Caco-2 (cell line): ENCODE results near the gene IKBKE. TPM values are rescaled to one million over a fixed set of nuclear protein-coding genes. Genes with fewer than 3 reads are reported as not detected.

Experiments
- BruUV-seq: library from RNA; stranded (reverse); fragments of 400-500 nt; replicated peaks from 2 replicates; lab custom pipeline; 2021; lab: Mats Ljungman, UMichigan
- CTCF ChIA-PET: fragments of 300-600 bp; sonication (Branson Sonifier 250); formaldehyde crosslinking; loops from one replicate; lab custom pipeline; 2022; ENCODE audit warnings: antibody characterized with exemption; lab: Charles Lee
- POLR2A ChIA-PET: fragments of 300-600 bp; sonication (Branson Sonifier 250); formaldehyde crosslinking; loops from one replicate; lab custom pipeline; 2022; ENCODE audit warnings: antibody characterized with exemption; lab: Charles Lee
- DNase-seq, 2 experiments: peaks; one replicate each; pipeline versions ENCODE4 v3.0.0 to v3.0.0-alpha.2; 2020 to 2022
- H3K27me3 ChIP-seq: replicated peaks from 2 replicates; pipeline ENCODE4 v1.6.0; 2011; ENCODE audit warnings: low read length; ENCODE audit not compliant: control insufficient read depth, insufficient read depth
- H3K36me3 ChIP-seq: 2 replicates; pipeline ENCODE4 v1.5.1; 2011; ENCODE audit warnings: low read length; ENCODE audit not compliant: control insufficient read depth, insufficient read depth
- H3K4me1 ChIP-seq: fragments of 250-450 bp; sonication (Bioruptor Pico); 2 replicates; pipeline ENCODE4 v1.5.1; 2020; ENCODE audit warnings: mild to moderate bottlenecking
- H3K4me3 ChIP-seq: 2 replicates; pipeline ENCODE4 v1.5.1; 2011; ENCODE audit warnings: low read depth, mild to moderate bottlenecking, control low read depth, low read length
- H3K9me3 ChIP-seq: fragments of 250-450 bp; sonication (Bioruptor Pico); 2 replicates; pipeline ENCODE4 v1.5.1; 2020; ENCODE audit warnings: mild to moderate bottlenecking, moderate library complexity
- H3K27ac Mint-ChIP-seq: one replicate; pipeline ENCODE4 v1.8.0; 2022; ENCODE audit warnings: mixed read lengths; ENCODE audit not compliant: unreplicated experiment
- H3K27me3 Mint-ChIP-seq: one replicate; pipeline ENCODE4 v1.8.0; 2022; ENCODE audit warnings: mixed read lengths; ENCODE audit not compliant: insufficient read depth, unreplicated experiment
- H3K36me3 Mint-ChIP-seq: one replicate; pipeline ENCODE4 v1.8.0; 2022; ENCODE audit warnings: mild to moderate bottlenecking, mixed read lengths; ENCODE audit not compliant: insufficient read depth, unreplicated experiment
- H3K4me1 Mint-ChIP-seq: one replicate; pipeline ENCODE4 v1.8.0; 2022; ENCODE audit warnings: low read depth, mixed read lengths; ENCODE audit not compliant: unreplicated experiment
- H3K4me3 Mint-ChIP-seq: one replicate; pipeline ENCODE4 v1.8.0; 2022; ENCODE audit warnings: mild to moderate bottlenecking, moderate library complexity, mixed read lengths; ENCODE audit not compliant: unreplicated experiment
- H3K9me3 Mint-ChIP-seq: one replicate; pipeline ENCODE4 v1.8.0; 2022; ENCODE audit warnings: mixed read lengths; ENCODE audit not compliant: unreplicated experiment
- CTCF ChIP-seq, 2 experiments: fragments of 200-600 bp in 1 of 2; IDR thresholded peaks; 1 replicate in 1 of 2; 2 replicates in 1 of 2; pipeline versions ENCODE4 v1.5.1 to v1.8.0; 2011 to 2022; ENCODE audit warnings: antibody characterized with exemption in 1 of 2, control low read depth in 1 of 2, inconsistent platforms in 1 of 2, low read depth in 1 of 2, low read length in 1 of 2, mild to moderate bottlenecking in 1 of 2, moderate library complexity in 1 of 2; ENCODE audit not compliant: insufficient read depth in 1 of 2, severe bottlenecking in 1 of 2, unreplicated experiment in 1 of 2
- intact Hi-C: fragments of 100-400 bp; cut with micrococcal nuclease; formaldehyde crosslinking; loops from one replicate; pipeline ENCODE4 v1.10.0; 2022; ENCODE audit not compliant: unreplicated experiment
- total RNA-seq: library from RNA; stranded (reverse); gene quantifications from 2 replicates; pipeline ENCODE4 v1.2.3, GENCODE V29; 2022

The IKBKE gene
- total RNA-seq, 1 experiment from 2014 or later, result 9.0 TPM

- Histone ChIP-seq H3K4me3 (no peak overlapping the region), H3K4me1 (peaks cover 18% of the 10 kb centered on the region), H3K27me3 (no peaks in the 10 kb centered on the region), H3K9me3 (no peaks in the 10 kb centered on the region), H3K36me3 (no peaks in the 10 kb centered on the region; the same call in 1 of the 2 replicates)
- ChIA-PET CTCF (interaction anchor here (0.5 to 1.2 kb wide), 6 partner anchors 8 to 468 kb away, joined by 3 to 7 read pairs (median 3); no protein-coding TSS in a partner anchor), POLR2A (no interaction called here)
- no peak for TF ChIP-seq CTCF (IDR thresholded peaks at IDR 0.05; ENCODE audit: insufficient read depth in 1 of 2, low read depth in 1 of 2, low read length in 1 of 2, severe bottlenecking in 1 of 2, unreplicated experiment in 1 of 2)
- no TSS peak for BruUV-seq
- Mint-ChIP-seq H3K36me3 (peaks cover 11% of the 10 kb centered on the region), H3K4me1 (peaks cover 14% of the 10 kb centered on the region), H3K27me3 (no peaks in the 10 kb centered on the region), H3K9me3 (no peaks in the 10 kb centered on the region), H3K27ac (no peak overlapping the region), H3K4me3 (no peak overlapping the region)
- intact Hi-C loops, result no loop called here
- peak in 1 of 2 experiments; percentile 36 for DNase-seq
Observed at GRCh38 chr1:206495011-206495461, 24.8 kb downstream of the IKBKE start.

GRCh38 chr1:206495493-206496046 lies 25.3 kb downstream of the IKBKE start:
- BruUV-seq, result no TSS peak
- no peaks in the 10 kb centered on the region for H3K9me3 Mint-ChIP-seq
- no peak for TF ChIP-seq CTCF (IDR thresholded peaks at IDR 0.05; ENCODE audit: insufficient read depth in 1 of 2, low read depth in 1 of 2, low read length in 1 of 2, severe bottlenecking in 1 of 2, unreplicated experiment in 1 of 2)
- H3K36me3 ChIP-seq, result no peaks in the 10 kb centered on the region; the same call in 1 of the 2 replicates
- no peak overlapping the region for H3K4me3 ChIP-seq
- H3K9me3 ChIP-seq, result no peaks in the 10 kb centered on the region
- ChIA-PET POLR2A (no interaction called here), CTCF (interaction anchor here (0.5 to 1.2 kb wide), 3 partner anchors 8 to 164 kb away, joined by 3 to 4 read pairs (median 3); no protein-coding TSS in a partner anchor)
- H3K36me3 Mint-ChIP-seq, result peaks cover 11% of the 10 kb centered on the region
- H3K4me1 Mint-ChIP-seq, result peaks cover 14% of the 10 kb centered on the region
- no peaks in the 10 kb centered on the region for H3K27me3 ChIP-seq
- intact Hi-C loops, result no loop called here
- H3K4me1 ChIP-seq, result peaks cover 18% of the 10 kb centered on the region
- H3K27me3 Mint-ChIP-seq, result no peaks in the 10 kb centered on the region
- no peak for DNase-seq
- H3K27ac Mint-ChIP-seq, result no peak overlapping the region
- no peak overlapping the region for H3K4me3 Mint-ChIP-seq

GRCh38 chr1:206496131-206496793 lies 26.0 kb downstream of the IKBKE start:
- Histone ChIP-seq H3K27me3 (no peaks in the 10 kb centered on the region), H3K4me3 (no peak overlapping the region), H3K4me1 (peaks cover 23% of the 10 kb centered on the region), H3K36me3 (no peaks in the 10 kb centered on the region; the same call in 1 of the 2 replicates), H3K9me3 (no peaks in the 10 kb centered on the region)
- Mint-ChIP-seq H3K9me3 (no peaks in the 10 kb centered on the region), H3K36me3 (peaks cover 11% of the 10 kb centered on the region), H3K4me1 (peaks cover 19% of the 10 kb centered on the region), H3K27ac (no peak overlapping the region), H3K4me3 (no peak overlapping the region), H3K27me3 (no peaks in the 10 kb centered on the region)
- POLR2A ChIA-PET, result no interaction called here
- BruUV-seq, result no TSS peak
- CTCF ChIA-PET, result interaction anchor here (1.2 kb wide), 1 partner anchor 14 kb away, joined by 4 read pairs; no protein-coding TSS in a partner anchor
- intact Hi-C loops, result no loop called here
- no peak for TF ChIP-seq CTCF (IDR thresholded peaks at IDR 0.05; ENCODE audit: insufficient read depth in 1 of 2, low read depth in 1 of 2, low read length in 1 of 2, severe bottlenecking in 1 of 2, unreplicated experiment in 1 of 2)
- no peak for DNase-seq
